A673 (cell line): ENCODE results near the gene TICRR.

Experiments used
- CTCF ChIP-seq: fragments of 300-800, 200-600 bp; sonication (generic); conservative IDR thresholded peaks from 2 replicates; pipeline ENCODE4 v1.5.1; 2017; ENCODE audit warnings: low read depth, mild to moderate bottlenecking, antibody characterized with exemption, low read length, moderate library complexity, mixed read lengths
- EZH2 ChIP-seq: fragments of 200-600 bp; sonication (generic); IDR thresholded peaks from 2 replicates; pipeline ENCODE4 v1.6.1; 2017; ENCODE audit warnings: borderline replicate concordance, low read depth, mild to moderate bottlenecking, mixed read lengths, antibody characterized with exemption, low read length; ENCODE audit not compliant: poor library complexity, severe bottlenecking

GRCh38 chr15:89668171-89668570 lies 92.9 kb downstream of the TICRR start:
- no peak for TF ChIP-seq CTCF
- no peak for TF ChIP-seq EZH2
